Mammary epithelial cell (primary cell): Measurements from ENCODE around the gene SMIM12.
"Not testable (repeated sequence)": the region's sequence is repeated elsewhere in the genome, so short reads cannot be mapped to it uniquely, and the experiment has no call there.

Experiments used
- CTCF ChIP-seq, 2 donors: IDR thresholded peaks in 1 of 2; conservative IDR thresholded peaks in 1 of 2; 2 replicates each; pipeline ENCODE4 v1.5.1; 2011 to 2012; ENCODE audit warnings: inconsistent platforms in 2 of 2, low read length in 2 of 2, mild to moderate bottlenecking in 2 of 2, control low read depth in 1 of 2, low read depth in 1 of 2; ENCODE audit not compliant: insufficient read depth in 1 of 2; ENCODE audit errors: extremely low read depth in 1 of 2
- EZH2 ChIP-seq: IDR thresholded peaks from 2 replicates; pipeline ENCODE4 v1.6.1; 2012; ENCODE audit warnings: low read length, inconsistent platforms, borderline replicate concordance

- not testable (repeated sequence) for TF ChIP-seq CTCF (conservative IDR thresholded peaks at IDR 0.05 in 1 of 2, IDR thresholded peaks at IDR 0.05 in 1 of 2; ENCODE audit: extremely low read depth in 1 of 2, insufficient read depth in 1 of 2, low read depth in 1 of 2, low read length in 2 of 2); EZH2
Measured at GRCh38 chr1:34810781-34811180, 48.8 kb downstream of the SMIM12 start.
